Mammary epithelial cell (primary cell): ENCODE data around the gene GGT1.

Experiments used
- CTCF ChIP-seq, 2 donors: IDR thresholded peaks in 1 of 2; conservative IDR thresholded peaks in 1 of 2; 2 replicates each; pipeline ENCODE4 v1.5.1; 2011 to 2012; ENCODE audit warnings: inconsistent platforms in 2 of 2, low read length in 2 of 2, mild to moderate bottlenecking in 2 of 2, control low read depth in 1 of 2, low read depth in 1 of 2; ENCODE audit not compliant: insufficient read depth in 1 of 2; ENCODE audit errors: extremely low read depth in 1 of 2
- EZH2 ChIP-seq: IDR thresholded peaks from 2 replicates; pipeline ENCODE4 v1.6.1; 2012; ENCODE audit warnings: low read length, inconsistent platforms, borderline replicate concordance

GRCh38 chr22:24564376-24565058, 38.5 kb upstream of the GGT1 start:
- TF ChIP-seq CTCF (conservative IDR thresholded peaks at IDR 0.05 in 1 of 2, IDR thresholded peaks at IDR 0.05 in 1 of 2; ENCODE audit: extremely low read depth in 1 of 2, insufficient read depth in 1 of 2, low read depth in 1 of 2, low read length in 2 of 2) = no peak
- no peak for TF ChIP-seq EZH2
